GM12878 (cell line): ENCODE data around the gene GJB6.

Experiments used
- CTCF ChIP-seq, 3 experiments: IDR thresholded peaks in 2 of 3; conservative IDR thresholded peaks in 1 of 3; 2 replicates each; pipeline ENCODE4 v1.5.1; 2011; ENCODE audit warnings: low read depth in 3 of 3, low read length in 3 of 3, mild to moderate bottlenecking in 3 of 3, control low read depth in 2 of 3, moderate library complexity in 2 of 3, inconsistent platforms in 1 of 3, mixed read lengths in 1 of 3; ENCODE audit not compliant: control insufficient read depth in 2 of 3, insufficient read depth in 1 of 3; ENCODE audit errors: extremely low read depth in 1 of 3
- E4F1 ChIP-seq: fragments of 450-650 bp; IDR thresholded peaks from 2 replicates; pipeline ENCODE4 v1.6.1; 2018; ENCODE audit warnings: borderline replicate concordance, mild to moderate bottlenecking; ENCODE audit not compliant: partially characterized antibody
- EZH2 ChIP-seq: IDR thresholded peaks from 2 replicates; pipeline ENCODE4 v1.6.1; 2012; ENCODE audit warnings: low read depth, mild to moderate bottlenecking, control low read depth, inconsistent platforms, low read length, borderline replicate concordance; ENCODE audit not compliant: control insufficient read depth
- IRF3 ChIP-seq: fragments of 450-650 bp; IDR thresholded peaks from 2 replicates; pipeline ENCODE4 v1.6.1; 2014; ENCODE audit warnings: mild to moderate bottlenecking
- KAT2A ChIP-seq: conservative IDR thresholded peaks from 2 replicates; pipeline ENCODE4 v1.6.1; 2011; ENCODE audit warnings: low read depth, low read length; ENCODE audit not compliant: control insufficient read depth
- POLR2A ChIP-seq: IDR thresholded peaks from 2 replicates; pipeline ENCODE4 v1.6.1; 2011; ENCODE audit warnings: low read depth, mild to moderate bottlenecking, low read length
- RAD51 ChIP-seq: fragments of 450-650 bp; IDR thresholded peaks from 2 replicates; pipeline ENCODE4 v1.6.1; 2016; ENCODE audit warnings: moderate library complexity, mild to moderate bottlenecking, inconsistent platforms
- SMC3 ChIP-seq: IDR thresholded peaks from 2 replicates; pipeline ENCODE4 v1.6.1; 2011; ENCODE audit warnings: low read length, improper control_type of control experiment, borderline replicate concordance
- SP1 ChIP-seq: IDR thresholded peaks from one replicate; pipeline ENCODE4 v1.6.1; 2011; ENCODE audit warnings: low read depth, low read length
- STAT1 ChIP-seq: fragments of 450-650 bp; conservative IDR thresholded peaks from 2 replicates; pipeline ENCODE4 v1.6.1; 2014; ENCODE audit warnings: antibody characterized with exemption, mild to moderate bottlenecking
- YY1 ChIP-seq: IDR thresholded peaks from 2 replicates; pipeline ENCODE4 v1.6.1; 2011; ENCODE audit warnings: low read depth, mild to moderate bottlenecking, low read length
- ZSCAN29 ChIP-seq: fragments of 450-650 bp; IDR thresholded peaks from 2 replicates; pipeline ENCODE4 v1.6.1; 2017; ENCODE audit warnings: mild to moderate bottlenecking, moderate library complexity

GRCh38 chr13:20239748-20240147 lies 7.6 kb upstream of the GJB6 start:
- TF ChIP-seq EZH2 (no peak), ZSCAN29 (no peak), E4F1 (no peak), IRF3 (no peak), SP1 (no peak), RAD51 (no peak), POLR2A (no peak), KAT2A (no peak), SMC3 (no peak), YY1 (no peak), STAT1 (no peak), CTCF (IDR thresholded peaks at IDR 0.05 in 2 of 3, conservative IDR thresholded peaks at IDR 0.05 in 1 of 3; ENCODE audit: control insufficient read depth in 2 of 3, extremely low read depth in 1 of 3, insufficient read depth in 1 of 3, low read depth in 3 of 3, low read length in 3 of 3) (no peak)
